ENCODE results near the gene RFX1.
A peak's percentile ranks its signal among the peaks of the same experiment; 100 is the strongest.

The RFX1 gene

GRCh38 chr19:13958043-13958442 is 48.1 kb downstream of the RFX1 start:
- H3K4me1 Mint-ChIP-seq (ENCODE audit: low read depth): peaks cover 10% of the 10 kb centered on the region
- peaks cover 16% of the 10 kb centered on the region for H3K36me3 Mint-ChIP-seq (ENCODE audit: low read depth)
- no peaks in the 10 kb centered on the region for H3K27me3 Mint-ChIP-seq (ENCODE audit: low read depth)
- no peak overlapping the region for H3K4me3 Mint-ChIP-seq
- H3K27ac Mint-ChIP-seq: no peak overlapping the region
- H3K9me3 Mint-ChIP-seq: no peaks in the 10 kb centered on the region

DNA sequence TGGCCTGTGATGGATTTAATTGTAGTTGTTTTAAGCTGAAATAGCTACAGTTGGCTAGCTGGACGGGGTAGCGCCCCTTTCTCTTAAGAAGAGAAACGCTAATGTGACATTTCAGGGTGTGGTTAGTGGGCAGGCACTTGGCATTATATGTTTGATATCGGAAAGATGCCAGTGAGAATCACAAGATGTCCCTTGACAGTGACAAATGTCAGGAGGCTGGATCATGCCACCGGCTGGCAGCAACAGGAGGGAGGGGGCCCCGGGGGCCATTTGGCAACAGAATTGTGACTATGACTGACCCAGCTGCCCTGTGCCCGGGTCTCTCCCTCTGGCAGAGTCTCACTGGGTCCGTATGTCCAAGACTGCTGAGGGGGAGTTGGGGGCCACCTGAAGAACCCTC is 49.1 kb downstream of the RFX1 start:
- Mint-ChIP-seq H3K4me1 (ENCODE audit: low read depth) (peaks cover 10% of the 10 kb centered on the region), H3K27me3 (ENCODE audit: low read depth) (no peaks in the 10 kb centered on the region), H3K4me3 (no peak overlapping the region), H3K36me3 (ENCODE audit: low read depth) (peaks cover 16% of the 10 kb centered on the region), H3K9me3 (no peaks in the 10 kb centered on the region), H3K27ac (no peak overlapping the region)

DNA sequence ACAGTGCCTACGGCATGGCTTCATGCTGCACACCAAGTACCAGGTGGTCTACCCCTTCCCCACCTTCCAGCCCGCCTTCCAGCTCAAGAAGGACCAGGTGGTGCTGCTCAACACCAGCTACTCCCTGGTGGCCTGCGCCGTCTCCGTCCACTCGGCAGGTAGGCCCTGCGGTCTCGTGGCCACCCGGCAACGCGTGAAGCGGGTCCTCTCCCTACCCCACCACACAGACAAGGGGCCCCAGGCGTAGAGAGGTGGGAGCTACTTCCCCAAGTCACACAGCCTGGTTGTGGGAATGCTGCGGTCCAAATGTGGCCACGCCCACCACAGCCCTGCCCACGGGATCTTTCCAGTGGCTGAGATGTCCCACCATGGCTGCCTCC is 49.8 kb downstream of the RFX1 start:
- Mint-ChIP-seq H3K4me1 (ENCODE audit: low read depth) (peaks cover 8% of the 10 kb centered on the region), H3K4me3 (no peak overlapping the region), H3K36me3 (ENCODE audit: low read depth) (peaks cover 12% of the 10 kb centered on the region)

DNA sequence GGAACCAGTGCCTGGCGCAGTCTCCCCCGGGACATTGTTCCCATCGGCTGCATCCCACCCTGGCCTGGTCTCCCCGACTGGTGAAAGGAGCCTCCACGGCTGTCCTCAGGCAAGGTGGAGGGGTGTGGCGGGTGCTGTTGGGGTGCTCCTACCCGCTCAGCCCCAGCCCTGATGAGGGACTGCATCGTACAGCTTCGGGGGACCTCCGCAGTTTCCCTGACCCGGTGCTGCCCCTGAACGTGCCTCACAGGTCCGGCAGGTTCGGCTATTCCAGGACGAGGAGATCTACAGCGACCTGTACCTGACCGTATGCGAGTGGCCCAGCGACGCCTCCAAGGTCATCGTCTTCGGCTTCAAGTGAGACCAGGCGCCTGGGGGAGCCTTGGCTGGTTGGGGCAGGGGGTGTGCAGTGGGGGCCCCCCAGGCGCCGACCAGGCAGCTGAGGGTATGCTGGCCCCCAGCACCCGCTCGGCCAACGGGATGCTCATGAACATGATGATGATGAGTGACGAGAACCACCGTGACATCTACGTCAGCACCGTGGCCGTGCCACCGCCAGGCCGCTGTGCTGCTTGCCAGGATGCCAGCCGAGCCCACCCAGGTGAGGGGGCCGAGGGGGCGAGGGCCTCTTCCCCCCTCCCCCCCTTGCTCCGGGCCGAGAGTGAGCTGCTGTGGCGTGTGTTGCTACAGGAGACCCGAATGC is 50.3 kb downstream of the RFX1 start:
- peaks cover 7% of the 10 kb centered on the region for H3K4me1 Mint-ChIP-seq (ENCODE audit: low read depth)
- peaks cover 10% of the 10 kb centered on the region for H3K36me3 Mint-ChIP-seq (ENCODE audit: low read depth)
- no peaks in the 10 kb centered on the region for H3K27me3 Mint-ChIP-seq (ENCODE audit: low read depth)
- no peak overlapping the region for H3K4me3 Mint-ChIP-seq
- no peaks in the 10 kb centered on the region for H3K9me3 Mint-ChIP-seq
- H3K27ac Mint-ChIP-seq: no peak overlapping the region

More for the DNA sequence above, 49.8 kb downstream of the RFX1 start:
- Mint-ChIP-seq H3K27me3 (ENCODE audit: low read depth) (no peaks in the 10 kb centered on the region), H3K27ac (no peak overlapping the region), H3K9me3 (no peaks in the 10 kb centered on the region)

DNA sequence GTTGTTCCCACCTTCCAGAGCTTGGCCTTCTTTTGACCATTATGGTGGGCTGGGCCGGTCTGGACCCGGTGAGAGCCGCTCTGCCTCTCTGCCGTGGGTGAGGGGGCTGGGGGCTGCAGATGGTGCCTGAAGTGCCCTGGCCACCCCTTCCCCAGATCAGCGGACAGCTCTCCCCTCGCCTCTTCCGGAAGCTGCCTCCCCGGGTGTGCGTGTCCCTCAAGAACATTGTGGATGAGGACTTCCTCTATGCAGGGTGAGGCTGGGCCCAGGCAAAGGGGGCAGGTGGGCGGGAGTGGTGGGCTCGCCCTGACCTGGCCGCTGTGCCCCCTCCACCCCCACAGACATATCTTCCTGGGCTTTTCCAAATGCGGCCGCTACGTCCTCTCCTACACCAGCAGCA is 51.9 kb downstream of the RFX1 start:
- Mint-ChIP-seq H3K9me3 (no peaks in the 10 kb centered on the region), H3K27ac (no peak overlapping the region), H3K4me3 (peak overlapping the region; percentile 65), H3K36me3 (ENCODE audit: low read depth) (peaks cover 7% of the 10 kb centered on the region), H3K27me3 (ENCODE audit: low read depth) (no peaks in the 10 kb centered on the region), H3K4me1 (ENCODE audit: low read depth) (peaks cover 7% of the 10 kb centered on the region)

DNA sequence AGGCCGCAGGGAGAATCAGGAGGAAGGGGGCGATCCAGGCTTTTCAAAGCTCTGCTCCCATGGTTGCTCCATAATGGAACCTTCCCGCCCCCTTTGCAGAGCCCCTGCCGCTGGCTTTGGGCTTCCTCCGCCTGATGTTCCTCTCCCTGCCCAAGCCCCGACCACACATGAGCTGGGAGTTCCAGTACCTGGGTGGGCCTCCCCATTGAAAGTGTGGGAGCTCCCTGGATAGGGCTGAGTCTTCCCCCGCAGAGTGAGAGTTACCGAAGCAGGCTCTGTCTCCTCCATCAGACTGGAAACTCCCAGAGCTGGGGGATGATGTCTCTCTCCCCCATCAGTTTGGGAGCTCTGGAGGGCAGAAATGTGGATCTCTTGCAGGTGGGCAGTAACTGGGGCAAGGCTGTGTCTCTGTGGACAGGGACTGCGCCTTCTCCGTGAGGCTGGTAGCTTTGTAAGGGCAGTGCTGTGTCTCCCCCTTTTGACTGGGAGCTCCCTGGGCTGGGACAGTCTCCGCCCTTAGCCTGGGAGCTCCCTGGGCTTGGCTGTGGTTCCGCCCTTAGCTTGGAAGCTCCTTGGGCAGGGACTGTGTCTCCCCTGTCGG is 53.1 kb downstream of the RFX1 start:
- Mint-ChIP-seq H3K27ac (peak overlapping the region; percentile 76), H3K36me3 (ENCODE audit: low read depth) (peaks cover 3% of the 10 kb centered on the region)

GRCh38 chr19:13952154-13952930 is 53.8 kb downstream of the RFX1 start, which contains the start of gene DCAF15:
Gene DCAF15, plus strand, starts transcription at chr19:13952509. Its CDS starts 4 bp downstream, at chr19:13952513.
- Mint-ChIP-seq H3K4me1 (ENCODE audit: low read depth) (peaks cover 7% of the 10 kb centered on the region), H3K27ac (peak within 1 kb of the TSS; percentile 88), H3K36me3 (ENCODE audit: low read depth) (peaks cover 3% of the 10 kb centered on the region), H3K27me3 (ENCODE audit: low read depth) (no peaks in the 10 kb centered on the region), H3K9me3 (no peaks in the 10 kb centered on the region), H3K4me3 (peak within 1 kb of the TSS; percentile 90)

More for the DNA sequence above, 53.1 kb downstream of the RFX1 start:
- H3K4me3 Mint-ChIP-seq: peak overlapping the region; percentile 90
- H3K27me3 Mint-ChIP-seq (ENCODE audit: low read depth): no peaks in the 10 kb centered on the region
- no peaks in the 10 kb centered on the region for H3K9me3 Mint-ChIP-seq
- peaks cover 7% of the 10 kb centered on the region for H3K4me1 Mint-ChIP-seq (ENCODE audit: low read depth)

DNA sequence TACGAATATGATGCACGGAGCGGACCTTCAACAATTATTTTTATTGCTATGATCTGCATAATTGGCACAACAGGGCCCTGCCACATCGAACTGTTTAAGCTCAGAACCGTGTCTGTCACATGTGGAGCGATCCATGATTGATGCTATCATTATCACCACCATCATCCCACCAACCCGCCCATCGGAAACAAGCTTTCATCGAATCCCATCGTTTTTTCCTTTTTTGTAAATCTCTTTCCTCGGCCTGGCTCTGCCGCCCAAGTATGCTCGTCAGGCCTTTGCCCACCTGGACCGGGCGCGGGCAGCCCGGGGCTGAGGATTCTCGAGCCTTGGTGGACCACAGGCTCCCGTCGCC is 54.3 kb downstream of the RFX1 start:
- H3K4me3 Mint-ChIP-seq: peak overlapping the region; percentile 90
- H3K27ac Mint-ChIP-seq: peak overlapping the region; percentile 88
- H3K4me1 Mint-ChIP-seq (ENCODE audit: low read depth): peaks cover 7% of the 10 kb centered on the region
- H3K36me3 Mint-ChIP-seq (ENCODE audit: low read depth): peaks cover 3% of the 10 kb centered on the region
- H3K27me3 Mint-ChIP-seq (ENCODE audit: low read depth): no peaks in the 10 kb centered on the region
- no peaks in the 10 kb centered on the region for H3K9me3 Mint-ChIP-seq

DNA sequence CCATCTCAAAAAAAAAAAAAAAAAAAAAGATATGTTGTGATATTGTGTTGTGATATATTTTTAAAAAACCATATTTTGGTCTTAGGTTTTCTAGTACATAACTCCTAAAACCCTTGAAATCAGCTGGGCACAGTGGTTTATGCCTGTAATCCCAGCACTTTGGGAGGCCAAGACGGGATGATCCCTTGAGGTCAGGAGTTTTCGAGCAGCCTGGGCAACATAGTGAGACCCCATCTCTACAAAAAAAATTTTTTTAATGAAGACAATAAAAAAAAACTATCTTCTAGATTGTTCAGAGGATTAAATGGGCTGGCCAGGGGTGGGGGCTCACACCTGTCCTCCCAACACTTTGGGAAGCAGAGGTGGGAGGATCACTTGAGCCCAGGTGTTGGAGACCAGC is 55.1 kb downstream of the RFX1 start:
- Mint-ChIP-seq H3K9me3 (no peaks in the 10 kb centered on the region), H3K4me1 (ENCODE audit: low read depth) (peaks cover 7% of the 10 kb centered on the region), H3K36me3 (ENCODE audit: low read depth) (peaks cover 3% of the 10 kb centered on the region), H3K27ac (no peak overlapping the region), H3K27me3 (ENCODE audit: low read depth) (no peaks in the 10 kb centered on the region), H3K4me3 (no peak overlapping the region)

DNA sequence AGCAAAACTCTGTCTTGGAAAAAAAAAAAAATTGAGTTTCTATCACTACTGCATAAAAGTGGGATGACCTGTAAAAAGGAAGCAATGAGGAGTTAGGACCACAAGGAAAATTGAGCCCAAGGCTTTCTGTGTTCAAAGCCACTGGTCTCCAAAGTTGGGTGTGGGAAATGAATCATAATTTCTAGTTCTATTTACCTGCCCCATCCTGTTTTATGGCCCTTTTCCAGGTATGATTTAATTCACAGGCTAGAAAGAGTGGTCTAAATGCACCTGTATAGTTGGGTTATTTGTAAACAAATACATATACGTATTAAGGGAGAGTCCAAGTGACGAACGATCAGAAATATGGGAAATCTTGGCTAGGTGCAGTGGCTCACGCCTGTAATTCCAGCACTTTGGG is 59.7 kb downstream of the RFX1 start:
- no peaks in the 10 kb centered on the region for H3K36me3 Mint-ChIP-seq (ENCODE audit: low read depth)
- H3K4me1 Mint-ChIP-seq (ENCODE audit: low read depth): no peaks in the 10 kb centered on the region
- no peaks in the 10 kb centered on the region for H3K9me3 Mint-ChIP-seq
- H3K27ac Mint-ChIP-seq: no peak overlapping the region
- H3K4me3 Mint-ChIP-seq: no peak overlapping the region
- H3K27me3 Mint-ChIP-seq (ENCODE audit: low read depth): no peaks in the 10 kb centered on the region

DNA sequence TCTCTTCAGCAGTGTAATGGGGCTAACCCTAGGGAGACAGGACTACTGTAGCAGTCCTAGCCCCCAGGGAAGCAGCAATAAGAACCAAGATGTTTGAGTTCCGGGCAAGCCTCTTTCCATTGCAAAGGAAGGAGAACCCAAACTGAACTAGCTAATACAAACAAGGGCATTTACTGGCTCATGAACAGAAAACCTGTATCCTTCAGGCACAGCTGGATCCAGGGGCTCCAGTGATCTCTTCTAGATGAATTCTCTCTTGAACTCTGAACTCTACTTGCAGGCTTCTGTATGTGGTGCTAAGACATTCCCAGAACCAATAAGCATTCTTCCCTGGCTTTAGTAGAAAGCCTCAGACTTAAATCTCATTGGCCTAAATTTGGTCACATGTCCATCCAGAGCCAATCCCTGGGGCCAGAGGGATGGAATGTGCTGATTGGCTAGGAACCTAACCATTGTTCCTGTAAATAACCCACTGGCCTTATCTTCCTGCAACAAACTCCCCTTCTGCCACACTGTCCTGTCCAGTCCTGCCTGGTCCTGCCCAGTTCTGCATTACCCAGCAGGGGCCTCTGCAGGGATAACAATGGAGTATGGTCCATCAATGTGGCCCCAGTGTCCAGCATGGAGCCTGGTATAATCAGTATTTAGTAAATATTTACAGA is 64.0 kb downstream of the RFX1 start:
- Mint-ChIP-seq H3K27ac (no peak overlapping the region), H3K4me1 (ENCODE audit: low read depth) (peaks cover 2% of the 10 kb centered on the region), H3K27me3 (ENCODE audit: low read depth) (peaks cover 4% of the 10 kb centered on the region), H3K4me3 (no peak overlapping the region), H3K9me3 (no peaks in the 10 kb centered on the region), H3K36me3 (ENCODE audit: low read depth) (no peaks in the 10 kb centered on the region)

DNA sequence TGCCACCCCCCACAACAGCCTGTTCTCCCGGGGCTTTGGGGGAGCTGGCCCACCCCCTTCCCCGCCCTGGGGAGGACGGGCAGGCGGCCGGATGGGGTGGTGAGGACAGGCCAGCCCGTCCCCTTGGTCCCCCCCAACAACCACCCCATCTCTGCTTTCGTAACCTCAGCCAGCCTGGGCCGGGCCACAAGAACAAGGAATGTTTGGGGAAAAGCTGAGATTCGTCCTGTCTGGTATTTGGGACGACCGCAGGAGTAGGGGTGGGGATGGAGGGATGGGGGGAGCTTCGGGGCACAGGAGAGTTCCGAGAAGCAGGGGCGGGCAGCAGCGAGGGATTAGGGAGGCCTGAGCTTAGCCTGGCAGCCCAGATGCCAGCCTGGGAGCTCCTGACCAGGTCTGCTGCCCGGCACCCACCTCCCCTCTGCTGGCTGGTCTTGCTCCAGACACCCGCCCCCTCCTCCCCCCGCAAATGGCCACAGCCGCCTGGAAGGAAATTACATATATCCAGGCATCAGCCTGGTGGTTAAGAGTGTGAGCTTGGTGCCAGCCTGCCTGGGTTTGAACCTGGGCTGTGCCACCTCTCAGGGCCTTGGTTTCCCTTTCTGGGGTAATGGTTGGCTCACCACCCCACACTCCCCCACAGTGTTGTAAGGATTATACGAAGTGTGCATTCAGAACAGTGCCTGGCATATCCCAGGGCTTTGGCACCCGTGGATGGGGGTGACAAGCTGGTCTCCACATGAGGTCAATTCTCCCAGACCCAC is 67.6 kb downstream of the RFX1 start, which contains the start of gene PODNL1:
TSS of gene PODNL1 (minus strand) at position 117 of the 764 bp plus-strand sequence. CDS start 236 bp downstream, outside the sequence.
- H3K9me3 Mint-ChIP-seq: no peaks in the 10 kb centered on the region
- H3K4me1 Mint-ChIP-seq (ENCODE audit: low read depth): peaks cover 2% of the 10 kb centered on the region
- H3K27ac Mint-ChIP-seq: no peak within 1 kb of the TSS
- no peaks in the 10 kb centered on the region for H3K36me3 Mint-ChIP-seq (ENCODE audit: low read depth)
- H3K27me3 Mint-ChIP-seq (ENCODE audit: low read depth): peaks cover 4% of the 10 kb centered on the region
- H3K4me3 Mint-ChIP-seq: no peak within 1 kb of the TSS

DNA sequence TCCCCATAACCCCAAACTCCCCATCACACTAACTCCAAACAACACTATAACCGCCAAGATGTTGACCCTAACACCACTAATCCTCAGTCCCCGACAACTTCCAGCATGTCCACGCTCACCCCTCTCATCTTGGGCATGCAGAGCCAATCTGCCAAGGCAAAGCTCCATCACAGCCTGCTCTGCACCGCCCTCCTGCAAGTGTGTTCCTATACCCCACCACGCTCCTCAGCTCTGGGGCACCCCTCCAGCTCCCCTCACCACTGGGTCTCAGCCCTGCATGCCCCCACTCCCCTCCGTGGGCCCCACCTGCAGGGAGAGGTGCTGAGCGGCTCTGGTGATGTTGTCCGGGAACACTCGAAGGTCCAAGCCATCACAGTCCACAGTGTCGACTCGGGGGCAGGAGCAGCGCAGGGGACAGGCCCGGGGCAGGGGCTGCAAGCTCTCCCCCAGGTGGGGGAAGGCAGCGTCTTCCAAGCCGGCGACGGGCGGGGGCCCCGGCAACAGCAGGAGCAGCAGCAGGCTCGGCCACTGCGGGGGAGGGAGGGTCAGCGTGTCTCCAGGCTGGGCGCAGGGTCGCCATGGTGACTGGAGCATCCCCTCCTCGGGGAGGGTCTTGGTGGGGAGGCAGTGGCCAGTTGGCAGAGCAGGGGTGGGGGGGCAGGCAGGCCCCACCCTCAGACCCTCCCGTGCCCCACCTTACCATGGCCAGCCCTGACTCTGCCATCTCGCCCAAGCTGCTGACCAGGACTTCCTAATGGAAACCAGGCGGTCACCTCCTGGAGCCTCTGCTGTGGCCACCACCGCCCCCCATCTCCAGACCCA is 68.4 kb downstream of the RFX1 start:
- H3K4me3 Mint-ChIP-seq: no peak overlapping the region
- H3K36me3 Mint-ChIP-seq (ENCODE audit: low read depth): no peaks in the 10 kb centered on the region
- peaks cover 4% of the 10 kb centered on the region for H3K27me3 Mint-ChIP-seq (ENCODE audit: low read depth)
- H3K9me3 Mint-ChIP-seq: no peaks in the 10 kb centered on the region
- peaks cover 2% of the 10 kb centered on the region for H3K4me1 Mint-ChIP-seq (ENCODE audit: low read depth)
- H3K27ac Mint-ChIP-seq: no peak overlapping the region
